Thyroid gland (tissue), 4 donors: Measurements from ENCODE around the gene PFDN1.

Experiments used
- POLR2A ChIP-seq, 2 donors: fragments of 450-650 bp; IDR thresholded peaks; one replicate each; pipeline ENCODE4 v1.6.1; 2017; ENCODE audit warnings: antibody characterized with exemption in 2 of 2, mild to moderate bottlenecking in 2 of 2, moderate library complexity in 1 of 2
- TF ChIP-seq, protein P1 (sequence below), 6 experiments: fragments of 200-600 bp in 3 of 6; fragments of 450-650 bp in 3 of 6; sonication (generic) in 3 of 6; IDR thresholded peaks; one replicate each; pipeline ENCODE4 v1.5.1; 2016 to 2019; ENCODE audit warnings: antibody characterized with exemption in 6 of 6, mild to moderate bottlenecking in 2 of 6, inconsistent platforms in 1 of 6, moderate library complexity in 1 of 6

DNA sequence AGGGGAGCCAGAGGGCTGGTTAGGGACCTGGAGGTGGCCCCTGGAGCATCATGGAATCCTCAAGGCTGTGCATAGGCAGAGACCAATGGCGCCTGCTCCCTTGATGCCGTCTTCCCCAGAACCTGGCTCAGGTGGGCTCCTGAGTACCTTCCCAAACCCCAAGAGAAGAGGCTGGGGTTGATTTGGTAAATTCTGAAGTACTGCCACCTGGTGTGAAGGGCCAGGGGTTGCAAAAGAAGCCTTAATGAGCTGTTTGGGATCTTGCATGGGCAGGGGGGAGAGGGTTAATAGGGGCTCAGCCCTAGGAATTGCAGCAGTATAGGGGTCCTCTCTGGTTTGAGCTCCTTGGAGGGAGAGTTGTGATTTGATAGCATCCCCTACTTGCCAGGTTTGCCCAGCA lies 75.9 kb downstream of the PFDN1 start:
- no peak for TF ChIP-seq POLR2A (IDR thresholded peaks at IDR 0.05)
- TF ChIP-seq, protein P1, sequence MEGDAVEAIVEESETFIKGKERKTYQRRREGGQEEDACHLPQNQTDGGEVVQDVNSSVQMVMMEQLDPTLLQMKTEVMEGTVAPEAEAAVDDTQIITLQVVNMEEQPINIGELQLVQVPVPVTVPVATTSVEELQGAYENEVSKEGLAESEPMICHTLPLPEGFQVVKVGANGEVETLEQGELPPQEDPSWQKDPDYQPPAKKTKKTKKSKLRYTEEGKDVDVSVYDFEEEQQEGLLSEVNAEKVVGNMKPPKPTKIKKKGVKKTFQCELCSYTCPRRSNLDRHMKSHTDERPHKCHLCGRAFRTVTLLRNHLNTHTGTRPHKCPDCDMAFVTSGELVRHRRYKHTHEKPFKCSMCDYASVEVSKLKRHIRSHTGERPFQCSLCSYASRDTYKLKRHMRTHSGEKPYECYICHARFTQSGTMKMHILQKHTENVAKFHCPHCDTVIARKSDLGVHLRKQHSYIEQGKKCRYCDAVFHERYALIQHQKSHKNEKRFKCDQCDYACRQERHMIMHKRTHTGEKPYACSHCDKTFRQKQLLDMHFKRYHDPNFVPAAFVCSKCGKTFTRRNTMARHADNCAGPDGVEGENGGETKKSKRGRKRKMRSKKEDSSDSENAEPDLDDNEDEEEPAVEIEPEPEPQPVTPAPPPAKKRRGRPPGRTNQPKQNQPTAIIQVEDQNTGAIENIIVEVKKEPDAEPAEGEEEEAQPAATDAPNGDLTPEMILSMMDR (IDR thresholded peaks at IDR 0.05), result no peak
